HEK293 (cell line): Measurements from ENCODE around the gene RPN2.

Experiments used
- GLIS2 ChIP-seq: fragments of 450-650 bp; formaldehyde crosslinking; IDR thresholded peaks from 2 replicates; pipeline ENCODE4 v1.5.1; 2016; ENCODE audit warnings: missing biosample characterization, missing genetic modification characterization
- KLF1 ChIP-seq: fragments of 450-650 bp; formaldehyde crosslinking; IDR thresholded peaks from 2 replicates; pipeline ENCODE4 v1.5.1; 2016; ENCODE audit warnings: missing biosample characterization, missing genetic modification characterization
- KLF8 ChIP-seq: fragments of 450-650 bp; formaldehyde crosslinking; IDR thresholded peaks from 2 replicates; pipeline ENCODE4 v1.5.1; 2016; ENCODE audit warnings: missing biosample characterization, missing genetic modification characterization
- PRDM10 ChIP-seq: fragments of 450-650 bp; formaldehyde crosslinking; IDR thresholded peaks from 2 replicates; pipeline ENCODE4 v1.5.1; 2016; ENCODE audit warnings: missing biosample characterization, missing genetic modification characterization
- PRDM2 ChIP-seq: fragments of 450-650 bp; formaldehyde crosslinking; IDR thresholded peaks from 2 replicates; pipeline ENCODE4 v1.5.1; 2016; ENCODE audit warnings: missing biosample characterization, missing genetic modification characterization, borderline replicate concordance
- YY1 ChIP-seq: fragments of 450-650 bp; formaldehyde crosslinking; IDR thresholded peaks from 2 replicates; pipeline ENCODE4 v1.5.1; 2018; ENCODE audit warnings: missing biosample characterization, missing genetic modification characterization
- ZFHX2 ChIP-seq: fragments of 450-650 bp; formaldehyde crosslinking; conservative IDR thresholded peaks from 2 replicates; pipeline ENCODE4 v1.5.1; 2016; ENCODE audit warnings: missing biosample characterization, missing genetic modification characterization
- ZNF157 ChIP-seq: fragments of 450-650 bp; formaldehyde crosslinking; IDR thresholded peaks from 2 replicates; pipeline ENCODE4 v1.5.1; 2016; ENCODE audit warnings: missing biosample characterization, missing genetic modification characterization
- ZNF175 ChIP-seq: fragments of 450-650 bp; formaldehyde crosslinking; IDR thresholded peaks from 2 replicates; pipeline ENCODE4 v1.5.1; 2016; ENCODE audit warnings: missing biosample characterization, missing genetic modification characterization
- ZNF19 ChIP-seq: fragments of 450-650 bp; formaldehyde crosslinking; IDR thresholded peaks from 2 replicates; pipeline ENCODE4; 2016; ENCODE audit warnings: missing biosample characterization, missing genetic modification characterization, low read depth
- ZNF248 ChIP-seq: fragments of 450-650 bp; formaldehyde crosslinking; IDR thresholded peaks from 2 replicates; pipeline ENCODE4 v1.5.1; 2017; ENCODE audit warnings: missing biosample characterization, missing genetic modification characterization
- ZNF266 ChIP-seq: fragments of 450-650 bp; formaldehyde crosslinking; IDR thresholded peaks from 2 replicates; pipeline ENCODE4 v1.5.1; 2016; ENCODE audit warnings: missing biosample characterization, missing genetic modification characterization, low read depth
- ZNF292 ChIP-seq: fragments of 450-650 bp; formaldehyde crosslinking; IDR thresholded peaks from 2 replicates; pipeline ENCODE4 v1.5.1; 2016; ENCODE audit warnings: low read depth, missing biosample characterization, missing genetic modification characterization, borderline replicate concordance
- ZNF324 ChIP-seq: fragments of 450-650 bp; formaldehyde crosslinking; IDR thresholded peaks from 2 replicates; pipeline ENCODE4 v1.5.1; 2016; ENCODE audit warnings: missing biosample characterization, missing genetic modification characterization
- ZNF335 ChIP-seq: fragments of 450-650 bp; formaldehyde crosslinking; conservative IDR thresholded peaks from 2 replicates; pipeline ENCODE4 v1.5.1; 2016; ENCODE audit warnings: missing biosample characterization, missing genetic modification characterization
- ZNF341 ChIP-seq: fragments of 450-650 bp; formaldehyde crosslinking; IDR thresholded peaks from 2 replicates; pipeline ENCODE4; 2016; ENCODE audit warnings: low read depth, missing biosample characterization, missing genetic modification characterization
- ZNF394 ChIP-seq: fragments of 450-650 bp; formaldehyde crosslinking; IDR thresholded peaks from 2 replicates; pipeline ENCODE4 v1.5.1; 2016; ENCODE audit warnings: missing biosample characterization, missing genetic modification characterization, mild to moderate bottlenecking, moderate library complexity, borderline replicate concordance
- ZNF416 ChIP-seq: fragments of 450-650 bp; formaldehyde crosslinking; IDR thresholded peaks from 2 replicates; pipeline ENCODE4 v1.5.1; 2016; ENCODE audit warnings: missing biosample characterization, missing genetic modification characterization
- ZNF423 ChIP-seq: fragments of 450-650 bp; formaldehyde crosslinking; IDR thresholded peaks from 2 replicates; pipeline ENCODE4 v1.5.1; 2016; ENCODE audit warnings: missing biosample characterization, missing genetic modification characterization
- ZNF433 ChIP-seq: fragments of 450-650 bp; formaldehyde crosslinking; IDR thresholded peaks from 2 replicates; pipeline ENCODE4 v1.5.1; 2016; ENCODE audit warnings: missing biosample characterization, missing genetic modification characterization, low read depth
- ZNF558 ChIP-seq: fragments of 450-650 bp; formaldehyde crosslinking; IDR thresholded peaks from 2 replicates; pipeline ENCODE4 v1.5.1; 2016; ENCODE audit warnings: missing biosample characterization, missing genetic modification characterization
- ZNF585B ChIP-seq: fragments of 450-650 bp; formaldehyde crosslinking; IDR thresholded peaks from 2 replicates; pipeline ENCODE4 v1.5.1; 2016; ENCODE audit warnings: missing biosample characterization, missing genetic modification characterization
- ZNF654 ChIP-seq: fragments of 450-650 bp; formaldehyde crosslinking; IDR thresholded peaks from 2 replicates; pipeline ENCODE4 v1.5.1; 2016; ENCODE audit warnings: low read depth, missing biosample characterization, missing genetic modification characterization
- ZNF747 ChIP-seq: fragments of 450-650 bp; formaldehyde crosslinking; IDR thresholded peaks from 2 replicates; pipeline ENCODE4 v1.5.1; 2016; ENCODE audit warnings: missing biosample characterization, missing genetic modification characterization
- ZNF776 ChIP-seq: fragments of 450-650 bp; formaldehyde crosslinking; IDR thresholded peaks from 2 replicates; pipeline ENCODE4 v1.5.0; 2017; ENCODE audit warnings: missing biosample characterization, missing genetic modification characterization, borderline replicate concordance
- TF ChIP-seq, protein P1 (sequence below): fragments of 450-650 bp; IDR thresholded peaks from 2 replicates; pipeline ENCODE4 v1.5.1; 2018; ENCODE audit warnings: missing biosample characterization, mild to moderate bottlenecking, missing genetic modification characterization
- TF ChIP-seq, protein P2 (sequence below): IDR thresholded peaks from 2 replicates; pipeline ENCODE4 v1.6.1; 2011; ENCODE audit warnings: mild to moderate bottlenecking, low read depth, low read length, borderline replicate concordance

RPN2 gene

DNA sequence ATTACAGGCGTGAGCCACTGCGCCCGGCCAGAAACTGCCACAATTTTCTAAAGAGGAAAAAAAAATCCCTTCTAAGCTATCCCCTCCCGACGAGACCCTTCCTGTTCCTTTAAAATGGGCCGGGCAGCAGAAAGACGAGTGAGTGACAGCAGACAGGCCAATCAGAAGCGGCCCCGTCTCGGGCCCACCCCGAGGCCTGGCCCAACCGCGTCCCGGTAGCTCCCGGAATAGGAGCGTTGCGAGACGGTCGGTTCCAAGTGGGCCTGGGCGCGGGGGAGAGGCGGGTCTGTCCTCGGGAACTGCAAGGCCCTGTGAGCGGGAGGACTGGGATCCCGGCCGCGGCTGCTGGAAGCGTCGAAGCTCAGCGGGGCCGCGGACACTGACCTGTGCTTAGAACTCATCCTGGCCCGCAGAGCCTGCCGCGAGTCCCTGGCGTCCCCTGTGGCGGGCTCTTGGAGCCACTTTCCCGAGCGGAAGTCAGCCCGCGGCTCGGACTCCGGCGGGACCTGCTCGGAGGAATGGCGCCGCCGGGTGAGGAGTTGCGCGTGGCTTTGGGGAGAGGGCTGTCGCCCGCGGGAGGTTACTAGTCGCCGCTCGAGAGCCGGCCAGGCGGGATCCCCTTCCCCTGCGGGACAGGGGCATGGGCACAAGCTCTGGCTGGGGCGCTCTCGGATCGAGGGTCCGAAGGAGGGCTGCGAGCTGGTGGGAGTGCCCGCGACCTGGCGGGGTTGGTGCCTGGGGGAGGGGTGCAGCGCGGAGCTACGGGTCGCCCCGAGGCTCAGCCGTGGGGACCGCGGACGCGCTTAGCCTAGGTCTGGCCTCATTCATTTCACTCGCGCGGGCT is at the start of gene RPN2, which contains the start of gene MROH8 (continued):
- TF ChIP-seq ZFHX2 (tag by site-specific recombination) (no peak; the same call in 1 of the 2 replicates), ZNF19 (tag by site-specific recombination) (no peak), KLF8 (tag by site-specific recombination) (peak; percentile 73), ZNF423 (tag by site-specific recombination) (no peak), ZNF175 (tag by site-specific recombination) (no peak), ZNF248 (tag by site-specific recombination) (no peak), ZNF292 (no peak), ZNF157 (tag by site-specific recombination) (no peak), ZNF335 (no peak), ZNF654 (no peak), ZNF776 (tag by site-specific recombination) (no peak), ZNF433 (tag by site-specific recombination) (no peak), ZNF394 (tag by site-specific recombination) (no peak), GLIS2 (tag by site-specific recombination) (no peak), ZNF747 (no peak), PRDM10 (tag by site-specific recombination) (peak; percentile 100), ZNF585B (tag by site-specific recombination) (no peak), ZNF324 (tag by site-specific recombination) (peak; percentile 81; the same call in 1 of the 2 replicates), ZNF266 (tag by site-specific recombination) (no peak), YY1 (tag by site-specific recombination) (peak; percentile 69), ZNF341 (peak; percentile 92), KLF1 (tag by site-specific recombination) (peak; percentile 69), ZNF416 (no peak), ZNF558 (tag by site-specific recombination) (no peak), PRDM2 (tag by site-specific recombination) (no peak)
- TF ChIP-seq, protein P1, sequence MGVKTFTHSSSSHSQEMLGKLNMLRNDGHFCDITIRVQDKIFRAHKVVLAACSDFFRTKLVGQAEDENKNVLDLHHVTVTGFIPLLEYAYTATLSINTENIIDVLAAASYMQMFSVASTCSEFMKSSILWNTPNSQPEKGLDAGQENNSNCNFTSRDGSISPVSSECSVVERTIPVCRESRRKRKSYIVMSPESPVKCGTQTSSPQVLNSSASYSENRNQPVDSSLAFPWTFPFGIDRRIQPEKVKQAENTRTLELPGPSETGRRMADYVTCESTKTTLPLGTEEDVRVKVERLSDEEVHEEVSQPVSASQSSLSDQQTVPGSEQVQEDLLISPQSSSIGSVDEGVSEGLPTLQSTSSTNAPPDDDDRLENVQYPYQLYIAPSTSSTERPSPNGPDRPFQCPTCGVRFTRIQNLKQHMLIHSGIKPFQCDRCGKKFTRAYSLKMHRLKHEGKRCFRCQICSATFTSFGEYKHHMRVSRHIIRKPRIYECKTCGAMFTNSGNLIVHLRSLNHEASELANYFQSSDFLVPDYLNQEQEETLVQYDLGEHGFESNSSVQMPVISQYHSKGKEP (tag by site-specific recombination) = 0 out of 2 replicates have a peak, but pooled peaks have one; percentile 16
- TF ChIP-seq, protein P2, sequence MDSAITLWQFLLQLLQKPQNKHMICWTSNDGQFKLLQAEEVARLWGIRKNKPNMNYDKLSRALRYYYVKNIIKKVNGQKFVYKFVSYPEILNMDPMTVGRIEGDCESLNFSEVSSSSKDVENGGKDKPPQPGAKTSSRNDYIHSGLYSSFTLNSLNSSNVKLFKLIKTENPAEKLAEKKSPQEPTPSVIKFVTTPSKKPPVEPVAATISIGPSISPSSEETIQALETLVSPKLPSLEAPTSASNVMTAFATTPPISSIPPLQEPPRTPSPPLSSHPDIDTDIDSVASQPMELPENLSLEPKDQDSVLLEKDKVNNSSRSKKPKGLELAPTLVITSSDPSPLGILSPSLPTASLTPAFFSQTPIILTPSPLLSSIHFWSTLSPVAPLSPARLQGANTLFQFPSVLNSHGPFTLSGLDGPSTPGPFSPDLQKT = no peak; the same call in 1 of the 2 replicates
